Neural cell (in vitro differentiated cells): ENCODE measurements around the gene ATOH8. TPM values are rescaled to one million over a fixed set of nuclear protein-coding genes. Genes with fewer than 3 reads are reported as not detected.

Source experiments
- H2AFZ ChIP-seq: fragments of 200-600, 300-800 bp; sonication (generic), shearing (Covaris generic); 2 replicates; pipeline ENCODE4 v1.6.0; 2014; ENCODE audit warnings: low read depth, mild to moderate bottlenecking, antibody characterized with exemption, low read length, moderate library complexity
- H3F3A ChIP-seq: fragments of 200-600 bp; shearing (Covaris generic); 2 replicates; pipeline ENCODE4 v1.6.1; 2016; ENCODE audit warnings: mild to moderate bottlenecking, moderate library complexity, mixed read lengths, antibody characterized with exemption, low read length; ENCODE audit not compliant: insufficient read depth, poor library complexity, severe bottlenecking
- H3K27ac ChIP-seq: fragments of 200-600, 300-800 bp; sonication (generic), shearing (Covaris generic); 2 replicates; pipeline ENCODE4 v1.5.1; 2014; ENCODE audit warnings: mild to moderate bottlenecking, low read length, moderate library complexity
- H3K27me3 ChIP-seq: fragments of 300-800, 200-600 bp; sonication (generic), shearing (Covaris generic); 2 replicates; pipeline ENCODE4 v1.6.0; 2014; ENCODE audit warnings: mild to moderate bottlenecking, low read depth, low read length, moderate library complexity; ENCODE audit not compliant: insufficient read depth
- H3K36me3 ChIP-seq: fragments of 300-800, 200-600 bp; sonication (generic), shearing (Covaris generic); 2 replicates; pipeline ENCODE4 v1.5.1; 2014; ENCODE audit warnings: mild to moderate bottlenecking, antibody characterized with exemption, low read length, moderate library complexity; ENCODE audit not compliant: insufficient read depth
- H3K4me2 ChIP-seq: fragments of 300-800, 200-600 bp; sonication (generic), shearing (Covaris generic); 2 replicates; pipeline ENCODE4 v1.6.0; 2014; ENCODE audit warnings: mild to moderate bottlenecking, low read length
- H3K4me3 ChIP-seq: fragments of 300-800, 200-600 bp; sonication (generic), shearing (Covaris generic); 2 replicates; pipeline ENCODE4 v1.5.1; 2014; ENCODE audit warnings: mild to moderate bottlenecking, low read length, moderate library complexity
- H3K79me2 ChIP-seq: fragments of 200-600 bp; shearing (Covaris generic); replicated peaks from 2 replicates; pipeline ENCODE4 v1.6.0; 2014; ENCODE audit warnings: mild to moderate bottlenecking, low read length, moderate library complexity; ENCODE audit not compliant: insufficient read depth
- H3K9ac ChIP-seq: fragments of 300-800, 200-600 bp; sonication (generic), shearing (Covaris generic); 2 replicates; pipeline ENCODE4 v1.6.1; 2016; ENCODE audit warnings: mild to moderate bottlenecking, low read length, mixed read lengths
- H3K9me2 ChIP-seq: fragments of 200-600 bp; shearing (Covaris generic); 2 replicates; pipeline ENCODE4 v1.6.1; 2016; ENCODE audit warnings: mild to moderate bottlenecking, low read length, mixed read lengths; ENCODE audit not compliant: insufficient read depth
- H3K9me3 ChIP-seq: fragments of 200-600, 300-800 bp; sonication (generic), shearing (Covaris generic); 2 replicates; pipeline ENCODE4 v1.6.1; 2016; ENCODE audit warnings: mild to moderate bottlenecking, mixed run types, low read length, moderate library complexity, mixed read lengths
- H4K20me1 ChIP-seq: fragments of 200-600 bp; shearing (Covaris generic); 2 replicates; pipeline ENCODE4 v1.6.1; 2016; ENCODE audit warnings: mild to moderate bottlenecking, mixed run types; ENCODE audit not compliant: insufficient read depth
- EP300 ChIP-seq: fragments of 450-650 bp; conservative IDR thresholded peaks from 2 replicates; pipeline ENCODE4 v1.6.1; 2014; ENCODE audit warnings: antibody characterized with exemption, mild to moderate bottlenecking, moderate library complexity; ENCODE audit not compliant: poor library complexity, severe bottlenecking
- EZH2 ChIP-seq: fragments of 200-600, 300-800 bp; shearing (Covaris generic), sonication (generic); IDR thresholded peaks from 2 replicates; pipeline ENCODE4 v1.6.1; 2014; ENCODE audit warnings: antibody characterized with exemption, low read length, borderline replicate concordance, mild to moderate bottlenecking; ENCODE audit not compliant: insufficient read depth, poor library complexity, severe bottlenecking
- MXI1 ChIP-seq: fragments of 450-650 bp; conservative IDR thresholded peaks from 2 replicates; pipeline ENCODE4 v1.6.1; 2014; ENCODE audit warnings: antibody characterized with exemption, mild to moderate bottlenecking; ENCODE audit not compliant: poor library complexity, severe bottlenecking
- POLR2AphosphoS5 ChIP-seq: IDR thresholded peaks from 2 replicates; pipeline ENCODE4 v1.6.1; 2012
- RAD21 ChIP-seq: fragments of 450-650 bp; conservative IDR thresholded peaks from 2 replicates; pipeline ENCODE4 v1.6.1; 2014; ENCODE audit warnings: antibody characterized with exemption, mild to moderate bottlenecking, moderate library complexity
- REST ChIP-seq: IDR thresholded peaks from 2 replicates; pipeline ENCODE4 v1.6.1; 2012; ENCODE audit warnings: borderline replicate concordance
- SMC3 ChIP-seq: fragments of 450-650 bp; conservative IDR thresholded peaks from 2 replicates; pipeline ENCODE4 v1.6.1; 2014; ENCODE audit warnings: antibody characterized with exemption, mild to moderate bottlenecking, moderate library complexity; ENCODE audit not compliant: poor library complexity
- TAF1 ChIP-seq: IDR thresholded peaks from 2 replicates; pipeline ENCODE4 v1.6.1; 2012; ENCODE audit warnings: low read depth
- polyA plus RNA-seq: library from polyadenylated mRNA; depleted of rRNA; stranded (reverse); fragments of >200 nt; gene quantifications from 2 replicates; pipeline ENCODE4 v1.2.3, GENCODE V29; 2014
- TF ChIP-seq, protein P1 (sequence below): fragments of 450-650 bp; IDR thresholded peaks from 2 replicates; pipeline ENCODE4 v1.5.1; 2014; ENCODE audit warnings: antibody characterized with exemption, mild to moderate bottlenecking, moderate library complexity; ENCODE audit not compliant: poor library complexity, severe bottlenecking

Gene ATOH8
- polyA plus RNA-seq, 1 donor from 2014 or later, result 1.6 TPM

DNA sequence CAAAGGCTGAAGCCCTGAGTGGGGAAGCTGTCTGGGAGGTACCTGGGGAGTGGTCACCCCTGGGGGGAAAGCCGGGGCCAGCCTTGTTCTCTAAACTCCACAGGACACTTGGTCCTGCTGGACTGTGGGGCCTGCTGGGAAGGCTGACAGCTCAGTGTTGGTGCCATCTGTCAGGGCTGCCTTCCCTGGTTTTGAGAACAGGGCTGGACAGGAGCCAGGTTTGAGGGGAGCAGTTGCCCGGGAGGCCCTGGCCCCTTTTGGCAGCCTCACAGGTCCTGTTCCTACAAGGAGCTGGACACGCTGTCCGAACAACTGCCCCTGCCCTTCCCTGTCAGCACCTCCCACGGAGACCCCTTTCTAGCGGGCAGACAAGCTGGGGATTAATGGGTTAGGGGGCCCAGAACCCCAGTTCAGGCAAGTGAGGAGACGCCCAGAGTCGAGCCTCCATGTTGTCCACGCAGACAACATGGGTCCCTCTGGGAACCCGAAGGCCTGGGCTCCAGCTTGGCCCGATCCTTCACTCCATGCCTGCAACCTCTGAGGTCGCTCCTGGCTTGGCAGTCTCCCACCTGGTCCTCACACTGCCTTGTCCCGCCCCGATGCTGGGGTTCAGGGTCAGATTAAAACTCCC lies 40.8 kb downstream of the ATOH8 start:
- Histone ChIP-seq H3K9me3 (no peaks in the 10 kb centered on the region), H3K27me3 (no peaks in the 10 kb centered on the region), H3K9ac (no peak overlapping the region), H3K27ac (no peak overlapping the region), H3K79me2 (no peaks in the 10 kb centered on the region), H4K20me1 (no peaks in the 10 kb centered on the region), H2AFZ (no peak overlapping the region), H3F3A (no peaks in the 10 kb centered on the region), H3K9me2 (no peaks in the 10 kb centered on the region), H3K4me3 (no peak overlapping the region), H3K4me2 (no peak overlapping the region), H3K36me3 (no peaks in the 10 kb centered on the region)
- TF ChIP-seq SMC3, result no peak
- no peak for TF ChIP-seq EP300
- TF ChIP-seq EZH2, result no peak
- TF ChIP-seq MXI1, result no peak
- TF ChIP-seq, protein P1, sequence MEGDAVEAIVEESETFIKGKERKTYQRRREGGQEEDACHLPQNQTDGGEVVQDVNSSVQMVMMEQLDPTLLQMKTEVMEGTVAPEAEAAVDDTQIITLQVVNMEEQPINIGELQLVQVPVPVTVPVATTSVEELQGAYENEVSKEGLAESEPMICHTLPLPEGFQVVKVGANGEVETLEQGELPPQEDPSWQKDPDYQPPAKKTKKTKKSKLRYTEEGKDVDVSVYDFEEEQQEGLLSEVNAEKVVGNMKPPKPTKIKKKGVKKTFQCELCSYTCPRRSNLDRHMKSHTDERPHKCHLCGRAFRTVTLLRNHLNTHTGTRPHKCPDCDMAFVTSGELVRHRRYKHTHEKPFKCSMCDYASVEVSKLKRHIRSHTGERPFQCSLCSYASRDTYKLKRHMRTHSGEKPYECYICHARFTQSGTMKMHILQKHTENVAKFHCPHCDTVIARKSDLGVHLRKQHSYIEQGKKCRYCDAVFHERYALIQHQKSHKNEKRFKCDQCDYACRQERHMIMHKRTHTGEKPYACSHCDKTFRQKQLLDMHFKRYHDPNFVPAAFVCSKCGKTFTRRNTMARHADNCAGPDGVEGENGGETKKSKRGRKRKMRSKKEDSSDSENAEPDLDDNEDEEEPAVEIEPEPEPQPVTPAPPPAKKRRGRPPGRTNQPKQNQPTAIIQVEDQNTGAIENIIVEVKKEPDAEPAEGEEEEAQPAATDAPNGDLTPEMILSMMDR, result no peak
- TF ChIP-seq TAF1, result no peak

DNA sequence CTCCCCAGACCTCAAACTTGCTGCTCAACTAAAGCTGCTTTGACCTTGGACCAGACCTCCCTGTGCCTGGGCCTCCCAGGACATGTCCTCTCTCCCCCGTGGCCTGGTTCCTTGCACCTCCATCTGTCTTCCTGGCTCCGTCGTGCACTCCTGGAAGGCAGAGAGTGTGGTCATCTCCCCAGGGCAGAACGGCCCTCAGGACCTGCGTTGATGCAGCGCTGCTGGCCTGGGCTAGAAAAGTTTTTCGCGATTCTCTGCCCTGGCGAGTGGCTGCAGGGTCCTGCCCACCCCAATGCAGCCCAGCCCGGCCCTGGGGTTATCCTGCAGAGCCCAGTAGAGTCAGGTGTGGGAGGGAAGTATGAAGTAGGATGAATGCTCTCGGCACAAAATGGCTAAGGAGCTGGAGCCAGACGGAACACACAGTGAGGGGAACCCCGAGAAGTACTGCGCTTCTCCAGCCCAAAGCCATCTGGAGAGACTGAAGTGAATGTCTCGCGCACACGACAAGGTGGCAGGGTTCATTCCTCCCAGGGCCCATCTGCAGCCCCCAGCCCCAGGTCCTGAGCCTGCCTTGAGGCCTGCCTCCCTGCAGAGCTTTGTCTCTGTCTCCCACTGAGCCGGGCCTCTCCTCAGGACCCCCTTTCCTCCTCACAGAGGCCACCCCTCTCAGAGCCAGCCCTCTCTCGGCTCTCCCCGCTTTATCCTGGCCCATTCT lies 41.7 kb downstream of the ATOH8 start:
- Histone ChIP-seq H3K27me3 (no peaks in the 10 kb centered on the region), H3K9me2 (no peaks in the 10 kb centered on the region), H4K20me1 (no peaks in the 10 kb centered on the region), H2AFZ (no peak overlapping the region), H3K4me2 (no peak overlapping the region), H3K27ac (no peak overlapping the region), H3K4me3 (no peak overlapping the region), H3K9ac (no peak overlapping the region), H3K79me2 (no peaks in the 10 kb centered on the region), H3K9me3 (no peaks in the 10 kb centered on the region), H3K36me3 (no peaks in the 10 kb centered on the region), H3F3A (no peaks in the 10 kb centered on the region)
- no peak for TF ChIP-seq MXI1
- TF ChIP-seq, protein P1, result no peak
- TF ChIP-seq TAF1, result no peak
- no peak for TF ChIP-seq SMC3
- no peak for TF ChIP-seq EZH2
- no peak for TF ChIP-seq POLR2AphosphoS5
- no peak for TF ChIP-seq EP300
- no peak for TF ChIP-seq RAD21
- no peak for TF ChIP-seq REST
